GM21515 (cell line): ENCODE data around the gene AP1B1.

Experiments used
- ATAC-seq: cut with Tn5 transposase; IDR thresholded peaks from one replicate; pipeline ENCODE4 v1.9.1; 2021; ENCODE audit not compliant: unreplicated experiment

AP1B1 gene

DNA sequence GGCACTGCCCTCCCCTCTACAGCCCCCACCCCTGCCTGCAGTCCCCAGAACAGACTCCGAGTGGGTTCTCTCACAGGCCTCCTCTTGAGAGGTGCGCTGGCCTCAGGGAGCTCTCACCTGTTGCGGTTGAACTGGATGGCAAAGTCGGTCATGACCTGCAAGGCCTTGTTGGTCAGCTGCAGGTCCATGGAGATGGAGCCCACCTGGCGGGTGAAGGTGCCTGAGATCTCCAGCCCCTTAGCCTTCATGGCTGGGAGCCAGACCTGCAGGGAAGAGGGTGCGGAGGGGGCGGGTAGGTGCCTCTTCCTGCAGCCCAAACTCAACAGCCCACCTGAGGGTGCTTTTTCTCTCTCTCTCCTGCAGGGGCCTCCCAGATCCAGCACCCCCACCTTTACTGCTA is 54.2 kb downstream of the AP1B1 start:
- no peak for ATAC-seq

DNA sequence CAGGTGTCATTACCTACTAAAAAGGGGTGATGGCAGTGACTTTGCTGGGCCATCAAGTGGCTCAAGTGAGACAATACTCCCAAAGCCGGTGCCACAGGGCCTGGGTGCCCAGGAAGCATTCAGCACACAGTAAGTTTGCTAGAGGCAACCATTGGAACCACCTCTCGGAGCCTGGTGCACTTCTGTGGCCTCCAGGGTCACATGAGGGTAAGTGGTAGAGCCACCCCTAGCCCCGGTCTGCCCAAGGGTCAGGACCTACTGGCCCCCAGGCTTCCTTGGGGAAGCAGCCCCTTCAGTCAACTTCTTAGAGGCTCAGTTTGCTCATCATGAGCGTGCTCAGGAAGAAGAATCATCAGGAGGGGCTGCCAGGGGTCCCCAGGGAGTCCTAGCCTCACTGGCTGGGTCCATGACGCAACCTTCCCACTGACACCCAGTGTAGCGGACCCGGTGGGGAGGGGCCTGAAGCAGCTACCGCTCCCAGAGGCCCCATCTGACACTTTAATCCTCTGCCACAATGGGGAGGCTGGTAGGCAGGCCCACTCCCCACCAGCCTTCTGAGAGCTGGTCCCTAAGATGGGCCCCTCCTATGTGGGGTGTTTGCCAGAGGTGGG is 55.4 kb downstream of the AP1B1 start:
- ATAC-seq, result no peak

DNA sequence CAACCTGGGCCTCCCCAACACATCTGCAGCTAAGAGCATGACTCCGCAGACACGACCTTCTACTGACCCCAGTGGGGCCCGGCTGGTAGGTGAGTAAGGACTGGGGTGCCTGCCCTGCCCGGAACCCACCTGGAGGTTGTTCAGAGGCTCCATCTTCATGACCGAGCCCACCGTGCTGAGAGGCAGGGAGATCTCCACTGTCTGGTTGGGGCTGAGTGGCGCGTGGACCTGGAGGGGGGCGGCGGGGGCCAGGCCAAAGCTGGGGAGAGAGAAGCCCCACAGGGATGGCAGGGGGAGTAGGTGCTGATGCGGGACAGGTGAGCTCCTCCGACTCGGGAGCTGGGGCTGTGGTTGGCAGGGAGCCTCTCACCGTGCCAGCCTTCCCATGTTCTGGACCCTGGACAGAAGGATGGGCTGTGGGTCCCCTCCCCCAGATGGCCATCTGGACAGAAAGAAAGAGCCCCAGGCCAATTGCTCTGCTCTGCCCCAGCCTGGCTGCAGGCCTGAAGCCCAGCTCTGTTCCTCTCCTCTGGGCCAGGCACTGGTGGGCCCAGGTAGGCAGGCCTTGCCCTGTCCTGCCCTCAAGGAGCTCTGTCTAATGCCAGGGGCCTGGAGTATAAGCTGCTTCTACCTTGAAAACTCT is 56.6 kb downstream of the AP1B1 start:
- no peak for ATAC-seq

DNA sequence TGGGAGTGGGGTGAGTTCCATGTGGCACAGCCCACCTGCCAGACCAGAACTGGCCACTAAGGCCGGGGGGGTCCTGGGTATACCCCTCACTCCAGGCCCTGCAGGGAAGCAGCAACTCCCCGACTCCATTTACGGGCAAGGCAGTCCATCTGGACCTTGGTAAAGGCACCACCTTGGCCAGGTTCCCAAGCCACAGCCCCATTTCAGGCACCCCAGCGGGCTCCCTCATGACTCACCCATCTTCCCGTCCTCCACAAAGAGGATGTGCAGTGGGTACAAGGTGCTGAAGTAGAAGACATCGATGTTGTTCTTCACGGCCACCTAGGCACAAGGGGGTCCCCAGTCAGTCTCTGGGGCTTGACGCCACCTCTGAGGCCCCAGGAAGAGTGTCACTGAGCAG is 57.2 kb downstream of the AP1B1 start:
- ATAC-seq, result no peak

DNA sequence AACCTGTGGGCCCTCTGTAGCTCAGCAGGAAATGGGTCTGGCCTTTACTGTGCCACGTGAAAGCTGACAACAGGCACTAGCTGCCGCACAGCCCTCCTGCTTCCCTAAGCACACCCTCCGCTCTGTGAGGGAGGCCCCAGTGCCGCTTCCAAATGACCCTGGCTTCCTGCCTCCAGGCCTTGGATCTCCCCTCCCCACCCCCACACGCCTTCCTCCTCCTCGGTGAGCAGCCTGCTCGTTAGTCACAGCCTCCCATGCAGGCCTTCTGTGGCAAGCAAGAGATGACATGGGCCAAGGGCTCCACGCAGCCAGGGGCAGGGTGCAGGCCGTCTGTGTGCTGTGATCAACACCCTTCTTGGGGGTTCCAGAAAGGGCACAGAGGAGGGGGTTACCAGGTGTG is 57.6 kb downstream of the AP1B1 start:
- ATAC-seq, result no peak

DNA sequence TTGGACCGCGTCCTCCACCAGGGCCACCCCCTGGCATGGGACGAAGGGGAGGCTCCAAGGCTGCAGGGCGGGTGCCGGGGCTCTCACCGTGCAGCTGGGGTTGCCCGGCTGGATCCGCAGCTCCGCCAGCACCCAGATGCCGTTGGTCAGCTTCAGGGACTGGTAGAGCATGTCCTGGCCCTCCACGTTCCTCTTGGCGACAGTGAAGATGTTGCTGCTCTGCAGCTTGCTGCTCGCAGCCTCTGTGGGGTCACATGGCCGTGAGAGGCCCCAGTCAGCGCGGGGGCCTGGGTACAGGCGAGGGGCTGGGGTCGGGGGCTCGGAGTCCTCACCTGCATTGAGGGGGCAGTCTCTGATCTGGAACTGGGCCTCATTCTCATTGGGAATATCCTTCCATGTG is 58.1 kb downstream of the AP1B1 start:
- no peak for ATAC-seq

DNA sequence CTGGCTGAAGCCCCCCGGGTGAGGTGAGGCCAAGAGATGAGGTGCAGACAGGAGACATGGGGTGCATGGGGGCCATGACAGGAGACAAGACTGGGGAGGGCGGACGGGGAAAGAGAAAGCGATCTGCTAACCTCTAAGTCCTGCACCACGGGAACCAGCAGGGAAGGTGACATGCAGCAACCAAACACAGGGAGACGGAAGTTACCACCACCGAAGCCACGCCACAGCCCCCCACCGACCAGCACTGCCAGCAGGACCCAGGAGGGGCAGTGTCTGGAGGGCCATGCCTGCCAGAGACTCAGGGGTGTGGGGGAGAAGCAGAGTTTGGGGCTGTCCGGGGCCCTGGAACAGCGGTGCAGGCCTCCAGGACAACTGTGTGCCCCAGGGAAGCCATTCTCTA is 58.8 kb downstream of the AP1B1 start:
- ATAC-seq, result no peak

DNA sequence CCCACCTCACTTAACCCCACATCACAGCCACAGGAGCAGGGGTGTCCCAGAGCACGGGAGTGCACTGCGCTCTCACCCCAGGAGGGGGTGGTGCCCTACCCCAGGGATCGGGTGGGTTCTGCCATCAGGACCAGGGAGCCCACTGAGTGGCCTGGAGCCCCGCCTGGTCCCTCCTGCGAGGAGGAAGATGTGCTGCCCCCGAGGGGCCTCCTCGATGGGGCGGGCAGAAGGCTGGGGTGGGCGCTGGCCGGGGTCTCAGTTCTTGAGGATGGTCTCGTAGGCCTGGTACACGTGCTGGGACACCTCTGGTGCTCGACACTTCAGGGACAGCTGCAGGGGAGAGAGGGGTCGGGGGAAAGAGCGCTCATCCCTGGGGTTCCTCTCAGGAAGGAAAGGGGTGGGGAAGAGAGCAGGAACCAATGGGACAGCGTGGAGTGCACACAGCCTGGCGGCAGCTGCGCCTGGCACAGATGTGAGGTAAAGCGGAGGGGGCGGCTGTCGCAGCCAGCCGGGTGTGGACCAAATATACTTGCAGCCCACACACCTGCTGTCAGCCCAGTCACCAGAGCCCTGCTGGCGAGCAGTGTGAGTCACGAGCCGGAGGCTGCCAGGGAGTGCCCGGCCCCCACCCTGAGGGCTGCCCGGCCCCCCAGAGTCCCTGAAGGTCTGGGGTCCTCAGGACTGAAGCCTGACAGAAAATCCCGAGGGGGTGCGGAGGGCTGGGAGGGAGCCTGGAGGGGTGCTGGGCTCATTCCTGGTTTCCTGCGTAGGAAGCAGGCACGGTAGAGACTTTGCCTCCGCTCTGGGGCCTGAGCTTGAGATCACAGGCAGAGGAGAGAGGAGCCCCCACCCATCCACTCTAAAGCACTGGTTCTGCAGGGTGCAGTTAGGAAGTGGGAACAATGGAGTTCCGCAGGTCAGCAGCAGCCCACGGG is 59.5 kb downstream of the AP1B1 start:
- ATAC-seq, result no peak

DNA sequence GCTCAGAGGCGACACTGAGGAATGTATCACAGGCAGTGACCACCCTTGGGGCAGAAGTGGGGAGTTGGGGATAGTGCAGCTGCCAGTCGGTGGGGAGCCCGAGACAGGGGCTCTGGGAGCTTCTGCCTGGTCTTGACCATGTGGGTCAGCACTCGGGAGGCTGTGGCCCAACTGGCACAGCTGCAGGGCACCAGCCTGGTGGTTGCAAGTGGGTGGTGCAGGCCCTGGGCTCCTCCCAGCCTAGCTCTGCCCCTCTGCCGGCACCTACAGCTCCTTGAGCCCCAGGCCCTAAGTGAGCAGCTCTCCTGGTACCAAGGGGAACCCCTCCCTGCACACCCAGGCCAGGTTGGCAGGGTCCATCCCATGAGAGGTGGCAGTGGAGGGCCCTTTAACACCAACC is 60.3 kb downstream of the AP1B1 start:
- ATAC-seq, result no peak

DNA sequence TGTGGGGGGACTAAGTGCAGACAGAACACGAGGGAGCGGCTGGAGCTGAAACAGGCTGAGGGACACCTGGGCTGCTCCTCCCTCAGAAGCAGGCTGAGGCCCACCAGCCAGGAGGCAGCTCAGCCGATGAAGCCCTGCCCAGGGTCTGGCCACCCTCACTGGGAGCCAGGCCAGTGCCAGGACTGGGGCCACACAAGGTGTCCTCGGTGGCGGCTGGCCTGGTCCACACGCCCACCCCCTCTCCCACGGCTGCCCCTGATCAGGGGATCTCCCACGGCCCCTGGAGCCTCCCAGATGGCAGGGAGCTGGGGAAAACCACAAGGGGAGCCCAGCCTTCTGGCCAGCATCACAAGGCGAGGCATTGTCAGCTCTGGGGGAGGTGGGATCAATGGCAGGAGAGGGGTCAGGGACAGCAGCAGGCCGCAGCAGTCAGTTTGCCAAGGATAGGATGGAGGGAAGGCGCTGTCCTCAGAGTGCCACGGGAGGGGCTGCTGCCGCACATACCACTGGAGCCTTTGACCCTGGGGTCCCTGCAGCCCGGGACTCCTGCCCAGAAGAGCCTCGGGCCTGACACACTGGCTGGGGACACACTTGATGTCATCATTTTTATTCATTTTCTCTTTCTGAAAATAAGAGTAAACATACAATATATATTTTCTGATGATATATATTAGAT is 61.1 kb downstream of the AP1B1 start:
- ATAC-seq, result no peak

DNA sequence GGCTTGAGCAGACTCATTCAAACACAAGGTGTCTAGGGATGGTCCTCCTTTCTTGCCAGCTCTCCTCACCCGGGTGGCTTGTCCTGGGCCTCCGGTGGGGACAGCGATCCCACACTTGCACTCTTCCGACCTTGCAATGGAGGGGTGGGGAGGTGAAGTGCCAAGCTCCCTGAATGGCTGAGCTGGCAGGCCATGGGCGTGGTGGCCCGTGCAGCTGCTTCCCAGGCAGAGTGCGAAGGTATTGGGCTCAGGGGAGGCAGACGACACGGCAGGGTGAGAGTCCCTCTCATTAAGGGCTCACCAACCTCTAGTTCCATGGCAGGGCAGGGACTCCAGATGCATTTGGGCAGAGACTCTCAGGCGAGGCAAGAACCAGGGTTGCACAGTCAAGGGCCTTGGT is 61.9 kb downstream of the AP1B1 start:
- no peak for ATAC-seq

DNA sequence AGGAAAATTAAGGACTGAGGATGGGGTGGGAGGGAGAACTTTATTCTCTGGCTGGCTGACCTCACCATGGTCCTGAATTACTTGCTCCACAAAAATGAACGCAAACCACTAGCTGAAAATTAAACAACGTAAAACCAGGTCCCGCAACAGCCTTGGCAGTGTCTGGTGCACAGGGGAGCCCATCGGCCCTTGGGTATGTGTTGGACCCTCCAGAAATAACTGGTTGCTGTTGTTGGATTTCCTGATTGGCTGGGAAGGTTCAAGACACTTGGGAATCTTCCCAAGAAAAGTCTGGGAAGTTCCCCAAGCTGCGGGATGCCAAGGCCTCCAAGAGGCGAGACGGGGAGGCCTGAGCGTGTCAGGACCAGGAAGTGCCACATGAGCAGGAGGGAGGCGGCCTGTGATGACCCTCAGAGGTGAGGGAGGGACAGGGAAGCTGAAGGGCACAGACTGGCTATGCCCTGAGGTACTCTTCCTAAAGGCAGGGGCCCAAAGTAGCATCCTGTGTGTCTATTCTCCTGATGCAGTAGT is 62.5 kb downstream of the AP1B1 start:
- no peak for ATAC-seq

DNA sequence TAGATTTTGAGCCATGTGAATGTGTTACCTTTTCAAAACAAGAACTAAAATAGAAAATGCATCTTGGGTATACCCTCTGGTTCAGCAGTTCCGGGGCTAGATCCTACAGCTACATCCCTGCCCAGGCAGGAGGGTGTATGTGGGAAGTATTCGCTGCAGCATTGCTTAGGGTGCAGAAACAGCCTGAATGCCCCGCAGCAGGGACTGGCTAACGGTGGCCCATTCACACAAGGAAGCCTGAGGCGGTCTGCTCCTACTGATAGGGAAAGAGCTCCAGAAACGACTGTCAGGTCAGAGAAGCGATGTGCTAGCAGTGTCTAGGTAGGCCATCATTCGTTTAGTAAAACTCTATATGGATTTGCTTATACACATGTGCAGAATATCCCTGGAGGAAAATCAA is 63.0 kb downstream of the AP1B1 start:
- ATAC-seq, result no peak

DNA sequence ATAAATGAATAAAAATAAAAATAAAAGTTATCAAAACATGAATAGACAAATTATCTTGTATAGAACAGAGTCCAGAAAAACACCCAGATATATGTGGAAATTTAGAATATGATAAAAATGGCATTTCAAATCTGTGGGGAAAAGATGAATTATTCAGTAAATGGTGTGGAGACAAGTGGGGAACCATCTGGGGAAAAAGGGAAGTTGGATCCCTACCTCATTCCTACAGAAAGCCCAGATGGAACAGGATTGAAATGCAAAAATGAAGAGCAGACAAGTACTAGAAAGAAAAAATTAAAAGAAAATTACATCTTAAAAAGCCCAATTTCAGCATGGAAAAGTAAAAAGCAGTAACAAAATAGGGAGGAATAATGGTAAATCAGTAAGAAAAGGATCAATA is 64.7 kb downstream of the AP1B1 start:
- ATAC-seq, result no peak

DNA sequence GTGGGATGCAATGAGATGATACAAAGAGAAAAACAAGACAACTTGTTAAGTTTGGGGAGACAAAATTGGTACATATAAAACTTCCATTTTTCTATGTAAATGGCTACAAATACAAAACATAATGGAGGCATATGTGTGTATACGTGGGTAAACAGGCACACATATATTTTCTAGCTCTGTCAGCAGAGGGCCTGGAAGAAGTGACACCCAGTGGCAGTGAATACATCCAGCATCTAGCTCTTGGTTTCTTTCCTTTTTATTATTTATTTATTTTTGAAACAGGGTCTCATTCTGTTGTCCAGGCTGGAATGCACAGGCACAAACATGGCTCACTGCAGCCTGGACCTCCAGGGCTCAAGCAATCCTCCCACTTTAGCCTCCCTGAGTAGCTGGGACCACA is 67.8 kb downstream of the AP1B1 start:
- no peak for ATAC-seq

DNA sequence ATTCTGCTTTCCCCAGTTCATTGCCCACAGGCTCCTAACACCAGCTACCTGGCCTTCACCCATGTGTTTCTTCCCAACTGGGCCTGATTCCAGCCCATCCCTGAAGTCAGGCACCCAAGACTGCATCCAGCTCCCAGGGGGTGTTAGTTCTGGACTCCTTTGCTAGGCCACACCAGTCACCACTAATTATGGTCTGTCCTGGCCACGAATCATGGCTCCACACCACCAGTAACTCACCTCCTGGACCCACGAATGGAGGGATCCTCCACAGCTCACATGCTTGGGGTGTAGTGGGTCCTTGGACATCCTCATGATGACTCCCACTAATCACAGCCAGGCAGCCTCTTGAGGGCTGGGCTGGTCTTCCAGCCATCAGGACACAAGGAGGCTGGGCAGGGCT is 69.3 kb downstream of the AP1B1 start:
- ATAC-seq, result no peak

DNA sequence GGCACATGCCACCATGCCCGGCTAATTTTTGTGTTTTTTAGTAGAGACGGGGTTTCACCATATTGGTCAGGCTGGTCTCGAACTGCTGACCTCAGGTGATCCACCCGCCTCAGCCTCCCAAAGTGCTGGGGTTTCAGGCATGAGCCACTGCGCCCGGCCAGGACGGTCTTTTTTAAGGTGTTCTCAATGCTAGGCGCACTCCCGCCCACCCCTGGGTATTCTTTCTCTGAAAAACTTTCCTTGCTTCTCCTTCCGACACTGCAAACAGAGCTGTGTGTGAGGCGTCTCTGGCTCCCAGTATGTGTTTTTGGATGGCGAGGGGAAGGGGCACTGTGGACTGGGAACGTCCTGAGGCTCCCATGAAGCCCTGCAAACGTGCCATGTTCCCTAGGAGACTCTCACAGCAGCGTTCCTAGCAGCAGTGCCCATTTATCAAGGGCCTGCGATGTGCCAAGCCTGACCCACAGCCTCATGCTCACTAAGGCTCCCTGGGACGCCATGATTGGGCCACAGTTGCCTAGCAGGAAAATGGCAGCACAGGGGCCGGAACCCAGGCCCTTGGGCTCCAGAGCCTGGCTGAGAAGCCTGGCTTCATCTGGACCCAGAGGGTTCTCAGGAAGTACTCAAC is 70.4 kb downstream of the AP1B1 start:
- no peak for ATAC-seq

DNA sequence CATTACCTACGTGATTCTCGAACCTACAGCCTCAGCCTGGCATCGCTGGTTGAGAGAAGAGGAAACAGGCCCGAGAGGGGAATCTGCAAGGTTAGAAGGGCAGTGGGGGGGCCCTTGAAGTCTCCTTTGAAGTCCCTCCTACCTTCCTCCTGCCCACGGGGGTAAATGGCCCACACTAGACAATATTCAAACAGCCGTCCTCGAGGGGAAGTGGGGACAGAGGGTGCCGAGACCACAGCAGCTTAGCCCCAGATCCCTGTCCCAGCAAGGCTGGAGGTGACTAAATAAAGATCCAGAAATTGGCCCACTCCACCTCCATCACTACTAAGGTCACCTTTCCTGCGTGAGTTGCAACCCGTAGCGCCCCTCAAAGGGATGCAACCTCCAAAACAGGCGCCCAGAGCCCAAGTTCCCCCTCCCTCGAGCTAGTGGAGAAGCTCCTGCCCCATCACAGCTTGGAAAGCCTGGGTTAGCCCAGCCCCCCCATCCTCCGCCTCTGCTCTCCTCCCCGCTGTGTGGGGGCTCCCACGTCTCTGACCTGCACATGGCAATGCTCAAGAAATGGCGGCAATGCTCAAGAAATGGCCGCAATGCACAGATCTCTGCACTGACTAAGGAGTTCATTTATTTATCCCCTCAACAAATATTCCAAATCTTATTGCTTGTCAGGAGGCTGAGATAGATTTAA is 72.1 kb downstream of the AP1B1 start:
- no peak for ATAC-seq

DNA sequence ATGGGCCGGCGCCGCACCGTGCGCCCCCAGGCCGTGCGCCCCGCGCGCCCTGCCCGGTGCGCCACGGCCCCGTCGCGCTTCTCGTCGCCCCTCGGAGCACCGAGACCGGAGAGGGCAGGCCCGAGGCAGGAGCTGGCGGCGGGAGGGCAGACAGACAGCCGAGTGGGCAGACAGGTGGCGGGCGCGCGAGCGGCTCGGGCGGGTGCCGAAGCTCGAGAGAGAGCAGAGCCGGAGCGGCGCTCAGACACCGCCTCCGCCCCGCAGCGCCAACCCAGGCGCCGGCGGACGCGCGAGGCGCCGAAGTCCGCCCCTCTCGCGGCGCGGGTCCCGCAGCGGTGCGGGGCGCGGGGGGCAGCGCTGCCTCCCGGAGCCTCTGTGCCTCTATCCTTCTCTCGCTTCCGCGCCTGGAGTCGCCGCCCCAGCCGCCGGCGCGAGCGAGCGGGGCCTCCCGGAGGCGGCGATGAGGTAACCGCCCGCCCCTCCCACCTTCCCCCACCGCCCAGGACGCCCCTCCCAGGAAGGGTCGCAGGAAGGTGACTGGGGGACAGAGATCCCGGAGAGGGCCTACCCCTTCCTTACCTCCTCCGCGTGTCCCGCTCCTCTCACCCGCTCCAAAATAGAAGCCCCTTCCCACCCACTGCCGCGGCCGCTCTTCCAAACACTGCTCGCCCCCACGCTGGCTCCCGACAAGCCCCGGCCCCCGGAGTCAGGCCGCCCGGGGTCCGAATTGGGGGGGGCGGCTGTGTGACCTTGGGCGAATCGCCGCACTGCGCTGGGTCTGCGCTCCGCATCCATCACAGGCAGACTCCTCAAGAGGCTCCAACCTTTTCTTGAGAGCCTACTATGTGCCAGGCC is 72.9 kb downstream of the AP1B1 start, which contains the start of gene RASL10A:
TSS of gene RASL10A (minus strand) at position 412 of the 855 bp plus-strand sequence. CDS start 451 bp downstream, outside the sequence.
- no peak for ATAC-seq
